Activated T-helper 17 cell treated with anti-CD3 and anti-CD28 coated beads, Interleukin-2, amount 50 U/mL, for 72 hours (primary cell): ENCODE data around the gene SHPK. TPM values are rescaled to one million over a fixed set of nuclear protein-coding genes. Genes with fewer than 3 reads are reported as not detected.
"Not testable (repeated sequence)": the region's sequence is repeated elsewhere in the genome, so short reads cannot be mapped to it uniquely, and the experiment has no call there.

Experiments used
- ATAC-seq: fragments of 150-1000 bp; cut with Tn5 transposase; replicated peaks from 2 replicates; pipeline ENCODE4 v1.10.0; 2021; ENCODE audit warnings: mild to moderate bottlenecking, moderate library complexity
- H3K27ac Mint-ChIP-seq: one replicate; pipeline ENCODE4 v1.8.0; 2022; ENCODE audit warnings: mixed read lengths
- H3K27me3 Mint-ChIP-seq: one replicate; pipeline ENCODE4 v1.8.0; 2022; ENCODE audit warnings: mixed read lengths
- H3K36me3 Mint-ChIP-seq: one replicate; pipeline ENCODE4 v1.8.0; 2022; ENCODE audit warnings: low read depth, mild to moderate bottlenecking, mixed read lengths
- H3K4me1 Mint-ChIP-seq: one replicate; pipeline ENCODE4 v1.8.0; 2022; ENCODE audit warnings: mixed read lengths
- H3K4me3 Mint-ChIP-seq: one replicate; pipeline ENCODE4 v1.8.0; 2022; ENCODE audit warnings: mild to moderate bottlenecking, mixed read lengths
- H3K9me3 Mint-ChIP-seq: one replicate; pipeline ENCODE4 v1.8.0; 2022; ENCODE audit warnings: mixed read lengths
- total RNA-seq, 2 donors: library from RNA; stranded (reverse); gene quantifications; one replicate each; pipeline ENCODE4 v1.2.3, GENCODE V29; 2022

The SHPK gene
- total RNA-seq, 2 donors from 2014 or later: 10.0 to 12.3 TPM

GRCh38 chr17:3573246-3574100 is 62.6 kb downstream of the SHPK start:
- no peaks in the 10 kb centered on the region for H3K9me3 Mint-ChIP-seq
- H3K27me3 Mint-ChIP-seq: no peaks in the 10 kb centered on the region
- ATAC-seq: no peak
- H3K27ac Mint-ChIP-seq: no peak overlapping the region
- H3K4me3 Mint-ChIP-seq: no peak overlapping the region
- H3K4me1 Mint-ChIP-seq: no peaks in the 10 kb centered on the region
- no peaks in the 10 kb centered on the region for H3K36me3 Mint-ChIP-seq

GRCh38 chr17:3572231-3572630 is 63.8 kb downstream of the SHPK start:
- H3K27me3 Mint-ChIP-seq: no peaks in the 10 kb centered on the region
- H3K9me3 Mint-ChIP-seq: no peaks in the 10 kb centered on the region
- H3K27ac Mint-ChIP-seq: no peak overlapping the region
- H3K4me1 Mint-ChIP-seq: no peaks in the 10 kb centered on the region
- no peaks in the 10 kb centered on the region for H3K36me3 Mint-ChIP-seq
- H3K4me3 Mint-ChIP-seq: no peak overlapping the region
- no peak for ATAC-seq

- Mint-ChIP-seq H3K36me3 (no peaks in the 10 kb centered on the region), H3K27ac (no peak overlapping the region), H3K4me3 (no peak overlapping the region), H3K27me3 (no peaks in the 10 kb centered on the region), H3K4me1 (no peaks in the 10 kb centered on the region), H3K9me3 (no peaks in the 10 kb centered on the region)
- no peak for ATAC-seq
Observed at GRCh38 chr17:3571043-3571900, 64.8 kb downstream of the SHPK start.

- Mint-ChIP-seq H3K4me3 (no peak overlapping the region), H3K9me3 (no peaks in the 10 kb centered on the region), H3K27me3 (no peaks in the 10 kb centered on the region), H3K27ac (no peak overlapping the region), H3K4me1 (no peaks in the 10 kb centered on the region), H3K36me3 (no peaks in the 10 kb centered on the region)
- no peak for ATAC-seq
Observed at GRCh38 chr17:3569534-3570137, 66.4 kb downstream of the SHPK start.

DNA sequence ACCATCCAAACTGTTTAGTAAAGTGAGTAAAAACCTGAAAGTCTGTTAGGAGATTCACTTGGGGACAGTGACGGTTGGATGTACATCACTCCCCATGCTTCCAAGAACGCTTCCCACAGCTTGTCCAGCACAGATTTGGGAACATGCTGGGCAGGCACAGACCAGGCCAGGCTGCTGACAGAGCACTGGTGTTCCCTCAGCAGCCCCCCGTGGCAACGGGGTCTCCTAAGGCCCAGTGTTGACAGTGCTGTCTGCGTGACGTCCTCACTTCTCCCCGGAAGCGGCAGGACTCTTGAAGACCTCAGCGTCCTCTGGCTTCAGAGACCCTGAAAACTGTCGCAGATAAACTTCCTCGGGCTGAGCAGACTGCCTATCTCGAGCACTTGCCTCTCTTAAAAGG is 69.5 kb downstream of the SHPK start:
- Mint-ChIP-seq H3K4me1 (no peaks in the 10 kb centered on the region), H3K4me3 (no peak overlapping the region), H3K36me3 (no peaks in the 10 kb centered on the region), H3K27ac (no peak overlapping the region), H3K9me3 (no peaks in the 10 kb centered on the region), H3K27me3 (no peaks in the 10 kb centered on the region)
- no peak for ATAC-seq

- no peak for ATAC-seq
- H3K4me3 Mint-ChIP-seq: no peak overlapping the region
- no peaks in the 10 kb centered on the region for H3K9me3 Mint-ChIP-seq
- no peaks in the 10 kb centered on the region for H3K4me1 Mint-ChIP-seq
- H3K36me3 Mint-ChIP-seq: no peaks in the 10 kb centered on the region
- no peaks in the 10 kb centered on the region for H3K27me3 Mint-ChIP-seq
- no peak overlapping the region for H3K27ac Mint-ChIP-seq
Observed at GRCh38 chr17:3565143-3565542, 70.9 kb downstream of the SHPK start.

DNA sequence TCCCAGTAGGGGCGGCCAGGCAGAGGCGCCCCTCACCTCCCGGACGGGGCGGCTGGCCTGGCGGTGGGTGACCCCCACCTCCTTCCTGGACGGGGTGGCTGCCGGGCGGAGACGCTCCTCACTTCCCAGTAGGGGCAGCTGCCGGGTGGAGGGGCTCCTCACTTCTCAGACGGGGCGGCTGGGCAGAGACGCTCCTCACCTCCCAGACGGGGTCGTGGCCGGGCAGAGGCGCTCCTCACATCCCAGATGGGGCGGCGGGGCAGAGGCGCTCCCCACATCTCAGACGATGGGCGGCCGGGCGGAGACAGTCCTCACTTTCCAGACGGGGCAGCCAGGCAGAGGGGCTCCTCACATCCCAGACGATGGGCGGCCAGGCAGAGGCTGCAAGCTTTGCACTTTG is 71.8 kb downstream of the SHPK start:
- not testable (repeated sequence) for H3K4me1 Mint-ChIP-seq, H3K4me3 Mint-ChIP-seq, H3K27ac Mint-ChIP-seq, H3K36me3 Mint-ChIP-seq, H3K9me3 Mint-ChIP-seq, H3K27me3 Mint-ChIP-seq, ATAC-seq

GRCh38 chr17:3559270-3559645 is 76.8 kb downstream of the SHPK start:
- no peak for ATAC-seq
- Mint-ChIP-seq H3K36me3 (no peaks in the 10 kb centered on the region), H3K4me1 (peaks cover 13% of the 10 kb centered on the region), H3K27me3 (peaks cover 6% of the 10 kb centered on the region), H3K9me3 (no peaks in the 10 kb centered on the region), H3K4me3 (peak overlapping the region; percentile 78), H3K27ac (peak overlapping the region; percentile 90)

GRCh38 chr17:3558603-3559269 is 77.3 kb downstream of the SHPK start:
- Mint-ChIP-seq H3K9me3 (no peaks in the 10 kb centered on the region), H3K4me1 (peaks cover 13% of the 10 kb centered on the region), H3K36me3 (no peaks in the 10 kb centered on the region), H3K4me3 (peak overlapping the region; percentile 78), H3K27me3 (peaks cover 6% of the 10 kb centered on the region), H3K27ac (peak overlapping the region; percentile 90)
- peak; percentile 90 for ATAC-seq

Other genes with a start within 250 kb of the SHPK start
- 1 to 10 TPM; 1.2 to 2.3 TPM for gene OR3A2, start 249.9 kb downstream of the SHPK start, total RNA-seq
- not detected for gene OR1E1, start 237.8 kb downstream of the SHPK start, total RNA-seq
- not detected for gene OR3A3, start 224.9 kb downstream of the SHPK start, total RNA-seq
- gene OR1E2, start 202.4 kb downstream of the SHPK start, total RNA-seq: not detected
- gene SPATA22, start 164.4 kb downstream of the SHPK start, total RNA-seq: not detected
- under 1 TPM in 1 of 2 donors, not detected in 1; 0.05 TPM for gene ASPA, start 160.3 kb downstream of the SHPK start, total RNA-seq
- gene TRPV3, start 78.4 kb downstream of the SHPK start, total RNA-seq: 1 to 10 TPM in 1 of 2 donors, under 1 TPM in 1; 0.86 to 3.5 TPM
- gene TRPV1, start 26.8 kb downstream of the SHPK start, total RNA-seq: 1 to 10 TPM; 3.7 to 3.9 TPM
- 10 to 100 TPM; 11.2 to 11.8 TPM for gene CTNS, start 510 bp upstream of the SHPK start, total RNA-seq
- 10 to 100 TPM; 13.0 to 15.1 TPM for gene TAX1BP3, start 32.3 kb upstream of the SHPK start, total RNA-seq
- 10 to 100 TPM; 28.9 to 58.8 TPM for gene EMC6, start 32.6 kb upstream of the SHPK start, total RNA-seq
- 10 to 100 TPM; 22.0 to 74.3 TPM for gene P2RX5, start 59.9 kb upstream of the SHPK start, total RNA-seq
- gene HASPIN, start 87.7 kb upstream of the SHPK start, total RNA-seq: 10 to 100 TPM; 12.4 to 21.5 TPM
- 10 to 100 TPM; 24.2 to 43.2 TPM for gene ITGAE, start 164.9 kb upstream of the SHPK start, total RNA-seq
- gene NCBP3, start 210.0 kb upstream of the SHPK start, total RNA-seq: 10 to 100 TPM; 30.8 to 40.4 TPM